Cardiac septum (tissue), 1 donor: ENCODE measurements around the gene RXFP3. TPM values are rescaled to one million over a fixed set of nuclear protein-coding genes. Genes with fewer than 3 reads are reported as not detected.

ENCODE experiments used
- DNase-seq: peaks from one replicate; pipeline ENCODE4 v3.0.0-alpha.2; 2020; ENCODE audit warnings: low spot score
- intact Hi-C: fragments of 100-400 bp; cut with DNase I; formaldehyde crosslinking; loops from one replicate; pipeline ENCODE4 v1.14.0; 2022
- total RNA-seq: library from RNA; stranded (reverse); fragmentation: NEBNext Ultra II Directional; extraction: Animal tissue kit (Norgen Biotek cat#: 25700); gene quantifications from one replicate; pipeline ENCODE4 v1.2.1, GENCODE V29; 2021
- donor health status: DM: no; HTN: no; CAD: no.

RXFP3 gene
- total RNA-seq, 1 donor from 2014 or later, result not detected

DNA sequence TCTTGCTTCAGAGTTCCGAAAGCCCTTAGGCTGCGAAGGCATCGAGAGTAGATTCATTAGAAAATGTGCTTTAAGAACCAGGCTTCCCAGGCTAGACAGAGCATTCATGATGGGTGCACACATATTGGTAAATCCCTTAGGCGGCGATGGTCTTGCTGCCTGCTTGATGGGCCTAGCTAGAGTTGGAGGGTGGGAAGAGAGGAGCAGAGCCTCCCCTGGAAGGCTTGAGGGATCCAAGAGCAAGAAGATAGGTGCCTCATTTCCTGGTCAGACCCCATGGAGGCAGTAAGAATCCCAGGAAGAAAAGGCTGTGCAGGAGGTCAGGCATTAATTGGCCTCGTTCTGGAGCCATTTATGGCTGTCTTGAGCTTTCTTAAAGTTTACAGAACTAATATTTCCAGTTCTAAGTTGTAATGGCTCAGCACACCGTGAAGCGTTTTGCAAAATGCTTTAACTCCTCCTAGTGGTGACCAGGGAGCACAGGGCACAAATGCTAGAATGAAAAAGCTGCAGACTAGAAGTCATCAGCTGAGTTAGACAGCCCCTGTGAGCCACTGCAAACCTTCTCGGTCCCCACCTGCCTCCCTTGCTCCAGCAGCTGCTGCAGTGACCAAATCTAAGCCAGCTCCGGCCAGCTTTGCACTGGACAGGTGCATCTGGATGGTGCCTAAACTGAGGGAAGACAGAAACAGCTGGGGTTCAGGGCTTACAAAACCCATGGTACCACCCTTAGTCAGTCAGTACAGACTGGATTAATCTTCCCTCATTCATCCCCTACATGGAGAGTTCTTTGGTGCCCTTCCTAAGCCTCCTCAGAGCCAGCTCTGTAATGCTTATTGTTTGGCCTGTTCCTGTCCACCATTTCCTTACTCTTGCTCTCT lies 33.6 kb downstream of the RXFP3 start:
- intact Hi-C loops, result loop anchor here (5.0 kb wide), 1 partner anchor 533 kb away; no protein-coding TSS in a partner anchor
- DNase-seq, result no peak

DNA sequence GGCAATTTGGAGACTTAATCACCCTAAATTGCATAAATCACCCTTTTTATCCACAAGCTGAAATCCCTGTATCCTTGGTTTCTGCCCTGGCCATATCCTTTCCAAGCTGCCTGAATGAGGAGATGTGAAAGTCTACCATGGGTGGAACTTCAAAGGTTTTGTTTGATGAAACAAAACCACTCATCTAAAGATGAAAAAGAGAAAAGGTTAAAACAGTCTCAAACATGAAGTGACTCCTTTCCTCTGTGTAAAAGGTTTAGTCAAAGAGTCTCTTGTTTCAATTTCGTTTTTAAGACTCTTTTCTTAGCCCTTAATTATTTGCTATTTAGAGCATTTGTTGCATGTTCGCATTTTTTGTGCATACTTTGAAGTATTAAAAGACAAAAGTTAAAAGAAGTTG lies 37.1 kb downstream of the RXFP3 start:
- intact Hi-C loops, result no loop called here
- DNase-seq, result no peak

DNA sequence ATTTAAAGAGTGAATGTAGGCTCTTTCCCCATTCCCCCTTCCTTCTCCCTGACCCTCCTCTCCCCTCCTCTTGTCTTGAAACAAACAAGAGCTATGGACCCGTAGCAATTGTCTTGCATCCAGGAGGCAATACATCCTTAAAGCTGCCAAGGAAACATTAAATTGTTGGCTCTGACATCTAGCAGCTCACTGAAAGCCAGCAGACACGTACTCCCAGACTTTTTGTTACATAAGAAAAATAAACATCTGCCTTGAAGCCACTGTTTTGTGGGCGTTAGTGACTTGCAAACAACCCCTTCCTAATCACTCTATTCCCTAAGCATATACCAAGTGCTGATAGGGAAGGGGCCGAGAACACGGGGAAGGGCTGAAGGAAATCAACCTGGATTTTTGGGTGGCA lies 39.7 kb downstream of the RXFP3 start:
- intact Hi-C loops, result no loop called here
- no peak for DNase-seq

DNA sequence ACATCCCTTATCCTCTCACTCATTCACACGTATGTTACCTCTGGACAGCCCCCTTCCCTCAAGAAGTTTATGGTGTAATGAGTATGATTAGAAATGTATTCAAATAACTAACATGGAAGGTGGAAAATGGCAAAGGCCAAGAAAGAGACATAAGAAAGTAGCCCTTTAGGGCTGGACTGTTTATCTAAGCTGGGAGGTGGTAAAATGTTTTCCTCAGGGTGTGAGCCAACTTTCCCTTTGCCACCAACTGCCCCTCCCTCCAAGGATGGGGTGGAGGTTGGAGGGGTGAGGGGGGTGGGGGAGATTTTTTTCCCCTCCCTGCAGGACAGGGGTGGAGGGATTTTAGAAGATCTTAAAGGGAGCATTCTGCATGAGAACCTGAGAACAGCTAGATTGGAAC lies 40.1 kb downstream of the RXFP3 start:
- no peak for DNase-seq
- intact Hi-C loops, result no loop called here

- intact Hi-C loops, result no loop called here
- no peak for DNase-seq
Observed at GRCh38 chr5:33978306-33978705, 42.1 kb downstream of the RXFP3 start.

DNA sequence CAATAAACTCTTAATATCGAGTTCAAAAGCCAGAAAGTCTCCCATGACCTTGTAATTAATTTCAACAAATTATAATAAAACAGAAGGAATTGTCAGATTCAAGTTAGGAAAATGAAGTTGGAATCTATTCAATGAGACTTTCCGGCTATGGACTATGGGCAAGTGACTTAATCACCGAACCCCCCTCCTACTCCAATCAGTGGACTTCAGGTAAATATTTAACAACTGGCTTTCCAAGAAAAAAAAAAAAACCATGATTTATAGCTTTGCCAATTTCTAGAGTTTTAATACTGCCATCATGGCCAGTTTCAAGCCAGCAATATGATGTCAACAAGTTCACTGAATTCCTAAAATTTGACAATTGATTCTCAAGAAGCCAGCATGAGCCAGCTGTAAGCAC lies 43.8 kb downstream of the RXFP3 start:
- intact Hi-C loops, result no loop called here
- no peak for DNase-seq

DNA sequence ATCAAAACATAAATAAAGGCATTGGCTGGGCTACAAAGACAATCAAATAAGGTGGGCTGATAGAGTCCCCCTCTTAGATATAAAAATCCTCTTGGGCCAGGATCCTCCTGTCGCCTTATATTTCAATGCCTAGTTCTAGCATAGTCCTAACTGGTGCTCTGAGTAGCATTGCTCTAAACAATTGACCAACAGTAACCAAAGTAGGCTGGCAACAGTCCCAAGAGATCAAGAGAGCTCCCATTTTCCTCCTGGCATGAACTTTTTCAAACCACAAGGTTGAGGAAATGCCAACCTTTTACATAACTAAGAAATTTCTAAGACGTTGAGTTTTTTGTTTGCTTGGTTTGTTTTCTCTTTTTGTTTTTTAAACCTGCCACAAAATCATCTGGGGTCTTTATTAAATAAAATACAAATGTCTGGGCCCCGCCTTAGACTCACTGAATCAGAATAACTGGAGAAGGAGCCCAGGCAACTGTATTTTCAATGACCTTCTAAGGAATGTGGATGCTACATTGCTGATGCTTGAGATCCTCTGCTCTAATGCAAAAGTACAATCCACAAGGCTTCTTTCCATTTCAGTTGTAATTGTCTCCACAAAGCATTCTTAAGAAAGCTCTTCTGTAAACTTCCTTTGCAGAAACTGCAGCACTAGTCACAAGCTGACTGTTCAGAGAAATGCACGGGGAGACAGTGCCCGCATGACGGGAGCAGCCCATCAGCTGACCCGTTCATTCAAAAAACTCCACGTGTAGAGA lies 45.4 kb downstream of the RXFP3 start:
- intact Hi-C loops, result no loop called here

GRCh38 chr5:33984178-33984577 lies 48.0 kb downstream of the RXFP3 start:
- no peak for DNase-seq
- intact Hi-C loops, result no loop called here

More for the DNA sequence above, 45.4 kb downstream of the RXFP3 start:
- DNase-seq, result no peak

- intact Hi-C loops, result no loop called here
Observed at GRCh38 chr5:33984671-33985124, 48.5 kb downstream of the RXFP3 start, which contains the start of gene SLC45A2. Gene SLC45A2 (minus strand): TSS chr5:33984693. CDS start chr5:33984583, 110 bp downstream.

GRCh38 chr5:33985447-33985846 lies 49.3 kb downstream of the RXFP3 start:
- no peak for DNase-seq
- intact Hi-C loops, result no loop called here

More at GRCh38 chr5:33984671-33985124, 48.5 kb downstream of the RXFP3 start, which contains the start of gene SLC45A2:
- DNase-seq, result no peak

Other genes with a start within 250 kb of the RXFP3 start
- 2.8 TPM for gene ADAMTS12, start 44.4 kb upstream of the RXFP3 start, total RNA-seq
- gene SLC45A2, start 48.3 kb downstream of the RXFP3 start, total RNA-seq, result 0.16 TPM
- 7.9 TPM for gene AMACR, start 71.7 kb downstream of the RXFP3 start, total RNA-seq
- gene C1QTNF3, start 106.8 kb downstream of the RXFP3 start, total RNA-seq, result 2.8 TPM